GM23248 (cell line): Measurements from ENCODE around the gene CALHM3.

Source experiments
- EZH2 ChIP-seq: fragments of 200-600 bp; sonication (generic); IDR thresholded peaks from 2 replicates; pipeline ENCODE4 v1.6.1; 2018; ENCODE audit warnings: antibody characterized with exemption, mild to moderate bottlenecking; ENCODE audit not compliant: insufficient read depth, poor library complexity, severe bottlenecking
- EZH2phosphoT487 ChIP-seq: fragments of 200-600 bp; sonication (generic); IDR thresholded peaks from 2 replicates; pipeline ENCODE4 v1.6.1; 2018; ENCODE audit warnings: antibody characterized with exemption, moderate library complexity, mild to moderate bottlenecking, low read depth; ENCODE audit not compliant: insufficient read depth

GRCh38 chr10:103441206-103441605, 37.8 kb downstream of the CALHM3 start:
- TF ChIP-seq EZH2: no peak
- no peak for TF ChIP-seq EZH2phosphoT487
